IPS-NIHi11 (cell line): Measurements from ENCODE around the gene TUNAR.

Experiments
- DNase-seq: peaks from one replicate; pipeline ENCODE4 v3.0.0; 2012; ENCODE audit warnings: mixed read lengths, low spot score

The TUNAR gene

GRCh38 chr14:95872777-95873176 lies 3.9 kb upstream of the TUNAR start:
- DNase-seq: no peak

DNA sequence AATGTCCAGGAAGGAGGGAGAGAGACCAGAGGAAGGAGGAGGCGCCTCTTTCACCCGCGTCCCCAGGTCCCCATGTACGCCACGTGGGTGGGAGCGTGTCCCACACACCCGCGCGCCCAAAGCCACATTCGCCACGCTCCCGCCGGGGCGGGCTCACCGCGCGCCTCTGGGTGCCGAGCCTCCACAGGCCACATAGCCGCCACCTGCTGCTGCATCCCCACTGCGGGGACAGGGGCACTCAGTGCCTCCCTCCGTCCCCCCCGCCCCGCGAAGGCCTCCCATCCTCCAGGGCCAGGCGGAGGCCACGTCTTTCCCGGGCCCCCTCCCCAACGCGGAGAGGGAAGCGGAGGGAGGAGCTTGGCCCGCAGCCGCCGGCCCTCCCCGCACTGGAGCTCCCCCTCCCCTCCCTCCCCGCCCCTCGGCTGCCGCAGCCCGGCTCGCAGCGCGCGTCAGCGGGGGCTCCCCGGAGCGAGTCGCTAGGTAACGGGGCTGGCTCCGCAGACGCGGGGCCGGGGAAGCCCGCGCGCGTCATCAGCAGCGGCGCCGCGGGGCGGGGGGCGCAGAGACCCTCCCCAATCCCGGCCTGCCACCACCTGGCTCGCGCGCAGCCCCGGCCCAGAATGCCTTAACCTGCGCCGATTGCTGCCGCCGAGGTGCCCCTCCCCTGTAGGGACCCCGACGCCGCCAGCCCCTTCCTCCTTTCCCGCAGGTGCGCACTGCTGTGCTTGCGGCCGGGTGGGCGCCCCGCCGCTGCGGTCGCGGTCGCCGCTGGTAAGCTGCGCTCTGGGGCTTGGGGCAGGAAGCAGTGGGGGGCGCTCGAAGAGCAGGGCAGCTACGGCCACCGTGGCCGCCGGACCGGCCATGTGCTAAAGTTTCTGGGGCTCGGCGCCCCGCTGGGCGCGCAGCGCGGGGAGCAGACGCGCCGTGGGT lies 536 bp upstream of the TUNAR start:
- peak; percentile 91 for DNase-seq

DNA sequence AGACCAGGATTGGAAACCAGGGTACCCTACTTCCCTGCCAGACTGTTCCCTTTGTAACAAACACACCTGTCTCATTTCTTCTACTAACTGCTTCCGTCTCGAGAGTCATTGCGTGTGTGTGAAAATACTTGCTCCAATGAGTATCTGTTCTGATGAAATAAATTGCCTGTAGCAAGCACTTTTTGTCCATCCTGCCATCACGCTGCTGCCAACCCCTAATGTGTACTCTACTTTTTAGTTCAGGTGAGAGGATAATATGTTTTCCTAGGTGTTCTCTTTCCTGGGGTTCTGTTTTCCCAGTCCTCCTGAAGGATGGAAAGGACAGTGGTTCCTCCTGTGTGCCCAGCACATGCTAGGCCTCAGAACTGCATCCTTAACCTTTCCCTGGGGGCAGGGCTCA lies 1.0 kb downstream of the TUNAR start:
- no peak for DNase-seq

DNA sequence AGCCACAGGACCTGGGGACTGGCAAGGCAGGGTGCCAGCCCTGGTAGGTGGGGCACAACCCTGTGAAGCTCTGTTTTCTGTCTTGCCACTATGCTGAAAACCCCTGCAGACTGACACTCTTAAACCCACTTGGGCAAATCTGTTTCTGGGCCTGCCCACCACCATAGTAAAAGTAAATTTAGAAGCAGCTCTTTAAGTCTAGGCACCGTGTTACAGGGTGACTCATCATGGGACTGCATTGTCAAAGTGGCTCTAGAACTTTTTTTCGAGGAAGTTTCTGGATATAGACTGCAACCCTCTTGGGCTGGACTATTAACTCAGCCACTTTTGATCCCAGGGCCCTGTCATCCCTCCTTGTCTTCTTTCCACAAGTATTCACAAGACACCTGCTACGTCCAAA lies 7.7 kb downstream of the TUNAR start:
- DNase-seq: no peak

- no peak for DNase-seq
Observed at GRCh38 chr14:95885278-95885677, 8.6 kb downstream of the TUNAR start.

GRCh38 chr14:95885866-95886265 lies 9.2 kb downstream of the TUNAR start:
- no peak for DNase-seq

DNA sequence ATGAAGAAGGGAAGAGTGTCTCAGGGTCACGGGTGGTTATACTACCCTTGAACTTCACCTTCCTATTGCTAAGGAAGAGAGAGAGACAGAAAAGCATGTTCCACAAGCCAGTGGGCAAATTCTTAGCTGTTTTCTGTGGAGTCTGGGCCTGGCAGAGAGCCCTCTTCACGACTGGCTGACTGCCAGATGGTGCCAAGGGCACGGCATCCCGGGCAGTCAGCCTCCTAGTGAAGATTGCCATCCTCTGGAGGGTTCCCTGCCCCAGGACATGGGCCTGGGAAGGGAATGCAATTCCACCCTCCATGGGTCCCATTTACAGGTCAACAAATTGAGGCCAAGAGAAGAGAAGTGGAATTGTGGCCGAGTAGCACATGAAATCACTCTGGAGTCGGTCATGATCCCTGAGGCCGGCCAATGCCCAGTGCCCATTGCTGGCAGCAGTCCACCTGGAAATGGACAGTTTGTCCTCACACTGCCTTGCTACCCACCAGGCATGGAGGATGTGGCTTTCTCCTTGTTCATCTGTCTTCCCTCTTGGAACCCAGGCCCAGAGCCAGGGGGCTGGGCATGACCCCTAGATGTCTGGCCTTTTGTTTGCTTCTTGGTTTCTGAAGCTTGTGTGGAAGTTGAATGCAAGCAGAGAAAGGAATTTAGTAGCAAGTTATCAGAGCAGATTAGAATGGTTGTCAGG lies 9.9 kb downstream of the TUNAR start:
- no peak for DNase-seq

DNA sequence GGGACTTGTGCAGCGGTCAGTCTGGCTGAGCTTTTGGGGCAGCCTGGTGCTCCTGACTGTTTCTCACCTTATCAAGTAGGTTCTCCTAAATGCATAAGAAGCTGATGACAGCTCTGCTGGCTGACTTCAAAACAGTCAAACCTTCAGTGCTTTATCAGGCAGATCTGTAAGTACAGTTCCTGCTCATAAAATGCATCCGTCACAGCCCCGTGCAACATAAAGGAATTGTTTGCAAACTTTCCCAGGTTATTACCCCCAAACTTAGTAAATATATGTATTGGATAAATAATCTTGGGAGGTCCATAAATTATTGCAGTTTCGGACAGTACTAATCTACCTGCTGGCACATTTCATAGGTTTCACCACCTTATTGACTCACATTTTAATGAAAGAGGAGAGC lies 10.7 kb downstream of the TUNAR start:
- DNase-seq: no peak

DNA sequence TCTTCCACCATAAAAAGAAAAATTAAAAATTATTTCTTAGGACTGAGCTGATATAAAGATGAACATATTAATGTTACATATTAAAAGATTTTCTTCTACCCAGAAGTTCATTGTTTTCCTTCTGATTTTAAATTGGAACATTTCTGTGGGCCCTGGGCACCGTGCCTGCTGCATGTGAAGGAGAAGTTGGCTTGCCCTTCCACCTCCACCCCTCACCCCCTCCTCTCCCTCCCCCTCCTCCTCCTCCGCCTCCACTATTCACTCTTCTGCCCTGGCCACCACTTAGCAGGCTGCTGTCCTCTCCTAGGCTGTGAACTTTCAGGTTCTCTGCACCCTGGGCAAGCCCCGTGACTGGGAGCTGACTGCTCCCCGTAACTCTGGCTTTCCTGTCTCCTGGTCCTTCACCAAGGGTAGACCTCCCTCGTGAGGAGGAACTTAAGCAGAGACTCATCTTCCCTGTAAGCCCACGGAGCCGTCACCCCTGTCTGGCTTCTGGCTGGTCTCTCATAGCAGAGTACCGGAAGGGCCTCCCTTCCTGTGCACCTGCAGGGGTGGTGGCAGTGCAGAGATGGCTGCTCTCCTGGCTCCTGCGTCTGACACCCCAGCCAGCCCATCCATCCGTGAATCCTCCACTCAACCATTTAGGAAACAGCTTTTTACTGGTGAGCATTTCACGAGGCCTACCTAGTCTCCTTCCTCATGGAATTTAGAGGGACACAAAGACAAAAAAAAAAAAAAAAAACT lies 12.8 kb downstream of the TUNAR start:
- no peak for DNase-seq

DNA sequence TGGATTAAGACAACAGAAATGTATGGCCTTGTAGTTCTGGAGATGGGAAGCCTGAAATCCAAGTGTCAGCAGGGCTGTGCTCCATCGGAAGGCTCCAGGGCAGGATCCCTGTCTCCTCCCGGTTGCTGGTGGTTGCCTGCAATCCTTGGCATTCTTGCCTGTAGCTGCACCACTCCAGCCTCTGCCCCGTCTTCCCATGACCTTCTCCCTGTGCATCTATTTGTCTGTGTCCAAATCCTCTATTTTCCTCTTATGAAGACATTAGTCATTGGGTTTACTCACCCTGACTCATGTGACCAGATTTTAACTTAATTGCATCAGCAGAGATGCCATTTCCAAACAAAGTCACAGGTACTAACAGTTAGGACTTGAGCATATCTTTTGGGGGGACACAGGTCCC lies 15.1 kb downstream of the TUNAR start:
- no peak for DNase-seq

GRCh38 chr14:95892142-95892541 lies 15.5 kb downstream of the TUNAR start:
- DNase-seq: no peak

GRCh38 chr14:95895720-95896119 lies 19.1 kb downstream of the TUNAR start:
- peak; percentile 74 for DNase-seq

GRCh38 chr14:95896498-95897135 lies 20.0 kb downstream of the TUNAR start:
- DNase-seq: no peak

GRCh38 chr14:95897280-95897679 lies 20.6 kb downstream of the TUNAR start:
- no peak for DNase-seq

- no peak for DNase-seq
Observed at GRCh38 chr14:95901054-95901453, 24.4 kb downstream of the TUNAR start.

DNA sequence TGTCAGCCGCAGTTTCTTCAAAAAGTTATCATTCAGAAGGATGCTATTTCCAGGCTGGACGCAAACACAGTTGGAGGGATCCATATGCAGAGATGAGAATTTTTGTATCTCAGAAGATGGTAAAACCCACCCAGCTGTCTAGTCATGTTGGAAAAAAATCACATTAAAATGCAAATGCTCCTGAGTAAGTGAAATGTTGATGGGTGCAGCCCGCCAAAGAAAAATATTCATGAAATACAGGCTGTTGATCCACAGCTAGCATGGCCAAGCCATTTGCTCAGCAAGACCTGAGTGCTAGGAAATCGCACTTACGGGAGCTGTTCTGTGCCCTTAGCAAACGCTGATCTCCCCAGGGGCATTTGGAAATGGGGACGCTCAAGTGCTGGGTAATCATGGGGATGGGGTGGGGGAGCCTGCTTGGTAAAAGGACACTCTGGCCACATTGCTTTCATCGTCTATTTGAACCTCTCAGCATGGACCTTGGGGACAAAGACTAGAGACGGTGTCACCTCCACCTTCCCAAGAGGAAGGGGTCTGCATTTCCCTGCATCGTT lies 25.7 kb downstream of the TUNAR start:
- DNase-seq: no peak

- DNase-seq: no peak
Observed at GRCh38 chr14:95903165-95903564, 26.5 kb downstream of the TUNAR start.

DNA sequence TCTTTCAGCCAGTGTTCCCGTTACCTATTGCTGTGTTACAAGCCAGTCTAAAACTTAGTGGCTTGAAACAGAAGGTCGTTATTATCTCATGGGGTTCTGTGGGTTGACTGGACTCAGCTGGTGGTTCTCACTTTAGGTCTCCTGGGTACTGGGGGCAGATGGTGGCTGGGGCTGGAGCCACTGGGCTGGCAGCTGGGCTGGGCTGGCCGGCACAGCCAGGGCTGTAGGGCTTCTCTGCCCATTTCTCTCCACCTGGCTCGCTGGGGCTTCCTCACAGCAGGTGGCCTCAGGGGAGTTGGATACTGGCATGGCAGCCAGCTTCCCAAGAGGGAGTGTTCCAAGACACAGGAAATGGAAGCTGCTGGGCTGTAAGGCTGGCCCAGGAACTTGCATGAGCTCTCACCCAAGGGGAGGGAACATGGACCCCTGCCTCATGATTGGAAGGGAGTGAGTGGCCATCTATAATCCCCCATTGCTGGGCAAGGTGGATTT lies 27.0 kb downstream of the TUNAR start:
- no peak for DNase-seq

GRCh38 chr14:95906591-95906990 lies 30.0 kb downstream of the TUNAR start:
- DNase-seq: no peak

DNA sequence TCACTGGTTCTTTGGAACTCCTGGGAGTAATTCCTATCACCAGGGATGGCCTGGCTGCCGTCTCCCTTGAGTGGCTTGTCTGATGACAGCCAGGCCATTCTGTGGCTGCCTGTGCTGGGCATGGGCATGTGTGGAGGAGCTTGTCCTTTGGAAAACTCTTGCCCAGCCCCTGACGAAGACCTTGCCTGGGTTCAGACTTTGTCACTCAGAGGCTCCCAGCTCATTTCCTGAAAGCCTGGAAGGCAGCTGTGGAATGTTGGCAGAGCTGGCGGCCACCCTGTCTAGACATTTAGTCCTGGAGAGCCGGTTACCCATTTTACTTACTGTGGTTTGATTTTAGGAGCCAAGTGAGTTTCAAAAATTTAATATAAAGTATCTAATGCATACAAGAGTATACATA lies 34.0 kb downstream of the TUNAR start:
- no peak for DNase-seq

- no peak for DNase-seq
Observed at GRCh38 chr14:95911456-95911855, 34.8 kb downstream of the TUNAR start.

DNA sequence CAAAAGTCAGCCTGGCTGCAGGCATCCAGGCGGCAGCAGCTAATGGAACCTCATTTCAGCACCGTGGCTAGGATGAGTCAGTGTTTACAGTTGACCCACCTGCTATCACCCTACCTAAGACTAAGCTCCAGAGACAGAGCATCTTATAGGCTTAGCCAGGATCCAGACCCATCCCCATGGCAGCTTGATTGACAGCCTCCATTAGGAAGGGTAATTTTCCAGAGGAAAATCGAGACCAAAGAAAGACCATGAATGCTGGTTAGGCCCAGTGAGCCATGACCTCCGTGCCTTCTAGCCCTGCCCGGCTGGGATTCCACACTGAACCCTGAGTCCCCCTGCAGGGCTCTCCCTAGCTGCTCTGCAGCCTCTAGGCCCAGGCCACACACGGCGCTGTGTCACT lies 38.7 kb downstream of the TUNAR start:
- DNase-seq: peak; percentile 76
